BLaER1 (cell line): ENCODE results near the gene DENND1A.
"Not testable (repeated sequence)": the region's sequence is repeated elsewhere in the genome, so short reads cannot be mapped to it uniquely, and the experiment has no call there.

Source experiments
- H3K27ac ChIP-seq: shearing (Covaris generic); formaldehyde crosslinking; 2 replicates; pipeline ENCODE4 v1.8.1; 2022
- H3K27me3 ChIP-seq: shearing (Covaris generic); formaldehyde crosslinking; 2 replicates; pipeline ENCODE4 v1.8.1; 2022
- H3K36me3 ChIP-seq: shearing (Covaris generic); formaldehyde crosslinking; 2 replicates; pipeline ENCODE4 v1.8.1; 2022
- H3K4me1 ChIP-seq: shearing (Covaris generic); formaldehyde crosslinking; 2 replicates; pipeline ENCODE4 v1.8.1; 2022
- H3K4me2 ChIP-seq: shearing (Covaris generic); formaldehyde crosslinking; 2 replicates; pipeline ENCODE4 v1.8.1; 2022
- H3K4me3 ChIP-seq: shearing (Covaris generic); formaldehyde crosslinking; 2 replicates; pipeline ENCODE4 v1.8.1; 2022
- H3K9ac ChIP-seq: shearing (Covaris generic); formaldehyde crosslinking; 2 replicates; pipeline ENCODE4 v1.8.1; 2022
- H3K9me3 ChIP-seq: shearing (Covaris generic); formaldehyde crosslinking; 2 replicates; pipeline ENCODE4 v1.8.1; 2022
- H4K20me1 ChIP-seq: shearing (Covaris generic); formaldehyde crosslinking; 2 replicates; pipeline ENCODE4 v1.8.1; 2022
- Cebpa-rat ChIP-seq: shearing (Covaris generic); IDR thresholded peaks from 2 replicates; pipeline ENCODE4 v1.8.1; 2022

Gene DENND1A

DNA sequence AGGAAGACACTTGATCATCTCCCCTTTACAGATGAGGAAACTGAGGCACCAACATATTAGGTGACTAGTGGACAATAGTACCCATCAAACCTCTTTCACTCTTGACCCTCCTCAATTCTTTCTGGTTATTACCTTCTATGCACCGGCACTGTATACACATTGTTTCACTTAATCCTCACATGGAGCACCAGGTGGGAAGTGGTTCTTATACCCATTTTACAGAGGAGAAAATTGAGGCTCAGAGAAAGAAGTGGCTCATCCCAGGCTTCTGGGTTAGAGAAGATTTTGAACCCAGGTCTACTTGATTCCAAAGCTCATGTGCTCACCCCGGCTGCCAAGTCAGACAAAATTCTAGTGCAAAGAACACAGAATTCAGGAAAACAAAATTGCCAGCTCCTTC, 17.4 kb upstream of the DENND1A start:
- TF ChIP-seq Cebpa-rat: no peak
- Histone ChIP-seq H3K27me3 (no peaks in the 10 kb centered on the region), H3K36me3 (no peaks in the 10 kb centered on the region), H4K20me1 (no peaks in the 10 kb centered on the region), H3K9ac (no peak overlapping the region), H3K4me1 (no peaks in the 10 kb centered on the region), H3K9me3 (no peaks in the 10 kb centered on the region), H3K4me2 (no peak overlapping the region), H3K27ac (no peak overlapping the region), H3K4me3 (no peak overlapping the region)

DNA sequence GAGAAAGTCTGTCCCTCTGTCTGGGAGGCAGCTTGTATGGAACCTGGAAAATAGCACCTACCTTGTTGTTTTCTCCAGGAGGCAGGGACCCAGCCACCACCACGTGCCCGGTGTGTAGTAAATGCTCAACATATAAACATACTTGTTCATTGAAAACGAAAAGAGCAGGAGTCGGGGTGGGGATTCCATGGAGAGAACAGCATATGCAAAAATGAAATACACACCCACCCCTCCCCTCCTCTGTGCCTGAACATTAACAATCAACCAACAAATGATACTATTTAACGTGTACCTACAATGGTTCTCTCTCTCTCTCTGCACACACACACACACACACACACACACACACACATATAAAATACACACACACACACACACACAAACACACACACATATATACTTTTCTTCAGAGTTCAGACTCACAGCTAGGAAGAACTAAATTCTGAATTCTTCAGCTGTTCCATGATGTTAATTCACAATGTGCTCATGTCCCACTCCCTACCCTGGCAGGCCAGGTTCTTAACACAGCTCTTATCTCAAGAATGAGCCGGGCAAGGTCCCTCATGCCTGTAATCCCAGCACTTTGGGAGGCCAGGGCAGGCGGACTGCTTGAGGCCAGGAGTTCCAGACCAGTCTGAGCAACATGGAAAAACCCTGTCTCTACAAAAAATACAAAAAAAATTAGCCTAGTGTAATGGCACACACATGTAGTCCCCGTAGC, 16.3 kb upstream of the DENND1A start:
- no peaks in the 10 kb centered on the region for H4K20me1 ChIP-seq
- no peak overlapping the region for H3K4me3 ChIP-seq
- no peak for TF ChIP-seq Cebpa-rat
- H3K27ac ChIP-seq: no peak overlapping the region
- H3K9ac ChIP-seq: no peak overlapping the region
- H3K36me3 ChIP-seq: no peaks in the 10 kb centered on the region
- no peaks in the 10 kb centered on the region for H3K9me3 ChIP-seq
- H3K4me2 ChIP-seq: no peak overlapping the region
- no peaks in the 10 kb centered on the region for H3K27me3 ChIP-seq
- no peaks in the 10 kb centered on the region for H3K4me1 ChIP-seq

DNA sequence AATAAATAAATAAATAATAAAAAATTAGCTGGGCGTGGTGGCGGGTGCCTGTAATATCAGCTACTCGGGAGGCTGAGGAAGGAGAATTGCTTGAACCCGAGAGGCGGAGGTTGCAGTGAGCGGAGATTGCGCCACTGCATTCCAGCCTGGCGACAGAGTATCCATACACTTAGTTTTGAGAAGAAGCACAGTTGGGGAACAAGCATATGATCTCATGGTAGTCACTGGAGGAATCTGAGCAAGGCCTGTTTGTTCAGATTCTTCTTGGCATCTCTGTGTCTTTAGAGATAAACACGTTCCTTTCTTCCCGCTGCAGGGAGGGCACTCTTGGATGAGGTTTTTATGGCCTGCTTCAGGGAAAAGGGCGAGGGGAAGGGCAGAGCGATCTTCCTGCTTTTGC, 15.6 kb upstream of the DENND1A start:
- H3K9ac ChIP-seq: no peak overlapping the region
- no peak overlapping the region for H3K4me3 ChIP-seq
- no peaks in the 10 kb centered on the region for H4K20me1 ChIP-seq
- no peak for TF ChIP-seq Cebpa-rat
- no peak overlapping the region for H3K27ac ChIP-seq
- no peak overlapping the region for H3K4me2 ChIP-seq
- H3K27me3 ChIP-seq: no peaks in the 10 kb centered on the region
- no peaks in the 10 kb centered on the region for H3K9me3 ChIP-seq
- no peaks in the 10 kb centered on the region for H3K36me3 ChIP-seq
- H3K4me1 ChIP-seq: no peaks in the 10 kb centered on the region

DNA sequence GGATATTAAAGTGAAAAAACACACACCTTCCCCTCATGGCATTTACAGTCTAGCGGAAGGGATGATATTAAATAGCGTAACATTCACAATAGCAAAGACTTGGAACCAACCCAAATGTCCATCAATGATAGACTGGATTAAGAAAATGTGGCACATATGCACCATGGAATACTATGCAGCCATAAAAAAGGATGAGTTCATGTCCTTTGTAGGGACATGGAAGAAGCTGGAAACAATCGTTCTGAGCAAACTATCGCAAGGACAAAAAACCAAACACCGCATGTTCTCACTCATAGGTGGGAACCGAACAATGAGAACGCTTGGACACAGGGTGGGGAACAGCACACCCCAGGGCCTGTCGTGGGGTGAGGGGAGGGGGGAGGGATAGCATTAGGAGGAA, 14.5 kb upstream of the DENND1A start:
- not testable (repeated sequence) for H3K9ac ChIP-seq, H3K4me3 ChIP-seq, H3K9me3 ChIP-seq, H3K27ac ChIP-seq, H3K4me1 ChIP-seq, H3K36me3 ChIP-seq, H3K4me2 ChIP-seq, H4K20me1 ChIP-seq, H3K27me3 ChIP-seq

DNA sequence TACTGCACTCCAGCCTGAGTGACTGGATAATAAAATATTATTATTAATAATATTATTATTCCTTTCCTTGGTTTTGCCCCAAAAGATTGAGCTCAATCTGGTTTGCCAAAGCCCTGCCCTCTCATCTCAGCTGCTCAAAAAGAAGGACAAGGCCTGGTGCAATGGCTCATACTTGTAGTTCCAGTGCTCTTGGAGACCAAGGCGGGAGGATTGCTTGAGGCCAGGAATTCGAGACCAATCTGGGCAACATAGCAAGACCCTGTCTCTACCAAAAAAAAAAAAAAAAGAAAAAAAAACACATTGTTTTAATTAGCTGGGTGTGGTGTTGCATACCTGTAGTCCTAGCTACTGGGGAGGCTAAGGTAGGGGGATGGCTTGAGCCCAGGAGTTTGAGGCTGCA, 13.7 kb upstream of the DENND1A start:
- Histone ChIP-seq H3K4me3 (no peak overlapping the region), H4K20me1 (no peaks in the 10 kb centered on the region), H3K9me3 (no peaks in the 10 kb centered on the region), H3K27ac (no peak overlapping the region), H3K36me3 (no peaks in the 10 kb centered on the region), H3K9ac (no peak overlapping the region), H3K27me3 (no peaks in the 10 kb centered on the region), H3K4me1 (no peaks in the 10 kb centered on the region), H3K4me2 (no peak overlapping the region)
- no peak for TF ChIP-seq Cebpa-rat

- Histone ChIP-seq H3K4me3 (no peak overlapping the region), H3K4me2 (no peak overlapping the region), H3K9me3 (no peaks in the 10 kb centered on the region), H3K36me3 (no peaks in the 10 kb centered on the region), H3K27me3 (no peaks in the 10 kb centered on the region), H3K4me1 (no peaks in the 10 kb centered on the region), H3K9ac (no peak overlapping the region), H3K27ac (no peak overlapping the region), H4K20me1 (no peaks in the 10 kb centered on the region)
- no peak for TF ChIP-seq Cebpa-rat
These were observed 12.6 kb upstream of the DENND1A start for GRCh38 chr9:123942542-123942941.

DNA sequence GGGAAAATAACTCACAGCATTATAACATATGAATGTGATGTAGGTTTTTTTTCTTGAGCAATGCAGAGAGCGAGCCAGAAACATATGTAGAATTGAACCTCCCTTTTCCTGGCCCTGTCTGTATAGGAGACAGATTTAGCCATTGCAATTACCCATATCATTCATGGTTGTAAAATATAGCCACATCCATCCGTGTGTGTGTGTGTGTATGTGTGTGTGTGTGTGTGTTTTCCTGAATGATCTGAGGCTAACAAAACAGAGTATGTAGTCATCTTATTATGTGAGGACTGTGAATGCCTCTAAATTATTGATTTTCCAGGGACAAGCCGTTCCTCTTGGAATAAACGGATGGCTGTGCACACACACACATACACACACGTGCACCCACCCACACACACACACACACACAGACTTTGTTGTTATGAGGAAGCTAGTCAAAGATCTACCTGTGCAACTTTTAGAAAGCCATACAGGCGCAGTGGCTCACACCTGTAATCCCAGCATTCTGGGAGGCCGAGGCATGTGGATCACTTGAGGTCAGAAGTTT, 11.7 kb upstream of the DENND1A start:
- H3K27ac ChIP-seq: no peak overlapping the region
- H3K36me3 ChIP-seq: no peaks in the 10 kb centered on the region
- no peak overlapping the region for H3K4me3 ChIP-seq
- TF ChIP-seq Cebpa-rat: no peak
- H3K4me1 ChIP-seq: no peaks in the 10 kb centered on the region
- H3K4me2 ChIP-seq: no peak overlapping the region
- no peaks in the 10 kb centered on the region for H3K27me3 ChIP-seq
- no peak overlapping the region for H3K9ac ChIP-seq
- peaks cover 7% of the 10 kb centered on the region; the same call in 1 of the 2 replicates for H3K9me3 ChIP-seq
- no peaks in the 10 kb centered on the region for H4K20me1 ChIP-seq

DNA sequence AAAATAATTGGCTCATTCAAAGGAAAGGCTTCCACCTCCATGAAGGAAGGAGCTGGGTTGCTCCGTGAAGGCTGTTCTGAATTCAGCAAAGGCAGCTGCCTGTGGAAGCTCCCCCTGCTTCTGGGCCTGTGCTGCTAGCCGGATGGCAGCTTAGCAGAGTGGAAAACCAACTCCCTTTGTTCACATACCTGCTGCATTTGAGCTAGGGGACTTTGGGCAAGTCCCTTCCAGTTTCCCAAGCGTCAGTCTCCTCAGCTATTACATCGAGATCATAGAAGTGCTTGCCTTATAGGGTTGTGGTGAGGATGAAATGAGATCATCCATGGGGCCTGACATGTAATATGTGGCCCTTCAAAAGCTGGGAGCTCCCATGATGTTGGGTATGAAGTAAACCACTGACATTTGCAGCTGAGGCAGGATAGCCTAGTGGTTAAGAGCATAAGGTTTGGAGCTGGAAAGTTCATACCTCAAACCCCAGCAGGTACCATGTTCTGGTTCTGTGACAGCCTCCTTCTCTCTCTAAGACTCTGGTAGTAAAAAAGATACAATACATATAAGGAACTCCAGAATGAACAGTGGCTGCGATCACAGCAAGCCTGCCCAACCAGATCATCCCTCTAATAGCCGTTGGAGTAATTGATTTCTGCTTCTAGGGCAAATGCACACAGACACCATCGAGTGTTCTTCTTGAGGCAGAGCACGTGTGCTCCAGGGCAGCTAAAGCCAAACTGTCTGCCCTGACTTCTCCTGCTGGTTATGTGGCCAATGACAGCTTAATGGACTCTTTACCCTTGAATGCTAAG, 11.0 kb upstream of the DENND1A start:
- TF ChIP-seq Cebpa-rat: no peak
- no peak overlapping the region for H3K9ac ChIP-seq
- no peaks in the 10 kb centered on the region for H3K4me1 ChIP-seq
- H3K4me3 ChIP-seq: no peak overlapping the region
- H3K4me2 ChIP-seq: no peak overlapping the region
- no peak overlapping the region for H3K27ac ChIP-seq
- no peaks in the 10 kb centered on the region for H3K36me3 ChIP-seq
- no peaks in the 10 kb centered on the region for H3K27me3 ChIP-seq
- H4K20me1 ChIP-seq: no peaks in the 10 kb centered on the region
- peaks cover 14% of the 10 kb centered on the region; the same call in 1 of the 2 replicates for H3K9me3 ChIP-seq

DNA sequence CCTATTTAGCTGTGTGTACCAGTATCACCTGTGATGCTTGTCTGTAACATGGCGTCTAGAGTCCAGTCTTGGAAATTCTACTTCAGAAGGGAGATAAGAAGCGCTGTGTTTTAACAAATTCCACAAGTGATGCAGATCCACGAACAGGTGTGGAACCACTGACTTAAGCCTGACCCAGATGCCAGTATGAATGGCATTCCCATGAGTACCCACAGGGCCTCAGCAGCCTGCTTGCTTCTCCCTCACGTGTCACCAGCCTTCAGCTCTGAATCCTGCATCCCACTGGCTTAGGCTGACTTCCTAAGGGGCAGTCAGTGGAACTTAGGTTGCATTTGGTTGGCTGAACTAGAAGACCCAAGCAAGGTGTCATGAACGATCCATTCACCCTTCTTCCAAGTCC, 8.5 kb upstream of the DENND1A start:
- Histone ChIP-seq H3K27me3 (no peaks in the 10 kb centered on the region), H3K4me3 (no peak overlapping the region), H3K4me1 (no peaks in the 10 kb centered on the region), H3K36me3 (no peaks in the 10 kb centered on the region), H3K9ac (no peak overlapping the region), H3K9me3 (peaks cover 17% of the 10 kb centered on the region; the same call in 1 of the 2 replicates), H4K20me1 (no peaks in the 10 kb centered on the region), H3K4me2 (no peak overlapping the region), H3K27ac (no peak overlapping the region)
- no peak for TF ChIP-seq Cebpa-rat

GRCh38 chr9:123936575-123936974, 6.6 kb upstream of the DENND1A start:
- H4K20me1 ChIP-seq, H3K27ac ChIP-seq, H3K4me2 ChIP-seq: not testable (repeated sequence)

More at GRCh38 chr9:123936575-123936974, 6.6 kb upstream of the DENND1A start:
- not testable (repeated sequence) for H3K27me3 ChIP-seq, H3K9ac ChIP-seq, H3K36me3 ChIP-seq, H3K4me3 ChIP-seq, H3K4me1 ChIP-seq
- peaks cover 17% of the 10 kb centered on the region; the same call in 1 of the 2 replicates for H3K9me3 ChIP-seq
